ENCODE data around the gene BSN.
A peak's percentile ranks its signal among the peaks of the same experiment; 100 is the strongest.
"Not testable (repeated sequence)": the region's sequence is repeated elsewhere in the genome, so short reads cannot be mapped to it uniquely, and the experiment has no call there.

BSN gene

DNA sequence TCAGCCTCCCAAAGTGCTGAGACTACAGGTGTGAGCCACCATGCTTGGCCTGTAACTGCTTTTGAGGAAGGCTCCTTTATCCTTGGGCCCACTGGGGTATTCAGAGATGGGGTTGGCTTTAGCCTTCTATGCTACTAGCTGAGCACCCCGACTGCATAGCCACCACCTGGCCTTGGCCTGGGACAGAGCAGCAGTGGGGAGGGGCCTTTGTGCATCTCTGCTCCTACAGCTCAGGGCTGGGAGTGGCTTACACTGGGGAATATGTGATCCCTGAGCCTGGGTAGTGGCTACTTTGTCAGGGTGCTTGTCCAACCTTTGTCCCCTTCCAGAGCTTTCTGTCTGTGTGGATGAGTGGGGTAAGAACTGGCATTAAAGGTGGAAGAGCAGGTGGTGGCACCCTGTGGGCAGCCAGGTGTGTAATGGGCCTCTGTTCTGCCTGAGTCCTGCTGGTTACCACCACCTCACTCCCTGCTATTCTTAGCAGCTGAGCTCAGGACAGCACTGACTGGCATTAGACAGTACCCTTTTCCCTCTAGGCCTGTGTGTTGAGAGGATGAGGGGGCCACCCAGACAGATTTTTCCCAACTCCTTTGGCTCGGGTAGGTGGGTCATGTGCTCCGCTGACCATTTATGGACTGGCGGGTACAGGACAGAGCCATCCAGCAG, 141.2 kb downstream of the BSN start:
- not testable (repeated sequence) for DNase-seq (ENCODE audit: low read depth); H3K4me3 ChIP-seq (ENCODE audit: low read depth, low read length)

- TF ChIP-seq, protein P1, sequence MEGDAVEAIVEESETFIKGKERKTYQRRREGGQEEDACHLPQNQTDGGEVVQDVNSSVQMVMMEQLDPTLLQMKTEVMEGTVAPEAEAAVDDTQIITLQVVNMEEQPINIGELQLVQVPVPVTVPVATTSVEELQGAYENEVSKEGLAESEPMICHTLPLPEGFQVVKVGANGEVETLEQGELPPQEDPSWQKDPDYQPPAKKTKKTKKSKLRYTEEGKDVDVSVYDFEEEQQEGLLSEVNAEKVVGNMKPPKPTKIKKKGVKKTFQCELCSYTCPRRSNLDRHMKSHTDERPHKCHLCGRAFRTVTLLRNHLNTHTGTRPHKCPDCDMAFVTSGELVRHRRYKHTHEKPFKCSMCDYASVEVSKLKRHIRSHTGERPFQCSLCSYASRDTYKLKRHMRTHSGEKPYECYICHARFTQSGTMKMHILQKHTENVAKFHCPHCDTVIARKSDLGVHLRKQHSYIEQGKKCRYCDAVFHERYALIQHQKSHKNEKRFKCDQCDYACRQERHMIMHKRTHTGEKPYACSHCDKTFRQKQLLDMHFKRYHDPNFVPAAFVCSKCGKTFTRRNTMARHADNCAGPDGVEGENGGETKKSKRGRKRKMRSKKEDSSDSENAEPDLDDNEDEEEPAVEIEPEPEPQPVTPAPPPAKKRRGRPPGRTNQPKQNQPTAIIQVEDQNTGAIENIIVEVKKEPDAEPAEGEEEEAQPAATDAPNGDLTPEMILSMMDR (IDR thresholded peaks at IDR 0.05; ENCODE audit: control insufficient read depth, extremely low read depth, insufficient read depth): no peak
- H3K4me3 ChIP-seq (ENCODE audit: low read depth, low read length): no peak overlapping the region
- no peak for DNase-seq (ENCODE audit: low read depth)
These were observed 145.2 kb downstream of the BSN start for GRCh38 chr3:49699281-49699979.

- no peak for DNase-seq (ENCODE audit: low read depth)
- no peak overlapping the region for H3K4me3 ChIP-seq (ENCODE audit: low read depth, low read length)
- TF ChIP-seq, protein P1 (IDR thresholded peaks at IDR 0.05; ENCODE audit: control insufficient read depth, extremely low read depth, insufficient read depth): no peak
These were observed 145.7 kb downstream of the BSN start for GRCh38 chr3:49700014-49700413.

DNA sequence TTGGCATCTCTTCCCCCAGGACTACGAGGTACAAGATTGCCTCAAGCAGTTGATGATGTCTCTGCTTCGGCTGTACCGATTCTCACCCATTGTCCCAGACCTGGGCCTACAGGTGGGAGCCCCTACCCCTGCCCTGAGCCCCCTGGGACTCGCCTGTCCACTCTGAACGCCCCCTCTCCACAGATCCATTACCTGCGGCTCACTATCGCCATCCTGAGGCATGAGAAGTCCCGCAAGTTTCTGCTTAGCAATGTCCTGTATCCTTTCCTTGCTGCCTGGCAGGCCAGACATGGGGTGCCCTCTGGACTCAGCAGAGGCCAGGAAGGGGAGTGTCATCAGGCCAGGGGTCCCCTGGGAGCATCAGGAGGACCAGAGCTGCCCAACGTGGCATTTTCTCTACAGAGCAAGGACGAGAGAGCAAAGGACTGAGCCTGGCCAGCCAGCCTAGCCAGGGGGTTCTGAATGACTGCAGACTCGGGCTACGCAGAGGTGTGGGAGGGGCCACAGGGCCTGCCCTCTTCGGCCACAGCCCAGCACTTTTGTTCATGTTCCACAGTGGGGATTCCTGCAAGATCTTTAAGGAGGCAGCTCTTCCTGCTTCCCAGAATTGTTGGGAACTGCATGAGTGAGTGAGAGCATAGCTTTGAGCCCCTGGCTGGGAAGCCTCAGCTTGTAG, 146.3 kb downstream of the BSN start:
- TF ChIP-seq, protein P1 (IDR thresholded peaks at IDR 0.05; ENCODE audit: control insufficient read depth, extremely low read depth, insufficient read depth): no peak
- no peak for DNase-seq (ENCODE audit: low read depth)

DNA sequence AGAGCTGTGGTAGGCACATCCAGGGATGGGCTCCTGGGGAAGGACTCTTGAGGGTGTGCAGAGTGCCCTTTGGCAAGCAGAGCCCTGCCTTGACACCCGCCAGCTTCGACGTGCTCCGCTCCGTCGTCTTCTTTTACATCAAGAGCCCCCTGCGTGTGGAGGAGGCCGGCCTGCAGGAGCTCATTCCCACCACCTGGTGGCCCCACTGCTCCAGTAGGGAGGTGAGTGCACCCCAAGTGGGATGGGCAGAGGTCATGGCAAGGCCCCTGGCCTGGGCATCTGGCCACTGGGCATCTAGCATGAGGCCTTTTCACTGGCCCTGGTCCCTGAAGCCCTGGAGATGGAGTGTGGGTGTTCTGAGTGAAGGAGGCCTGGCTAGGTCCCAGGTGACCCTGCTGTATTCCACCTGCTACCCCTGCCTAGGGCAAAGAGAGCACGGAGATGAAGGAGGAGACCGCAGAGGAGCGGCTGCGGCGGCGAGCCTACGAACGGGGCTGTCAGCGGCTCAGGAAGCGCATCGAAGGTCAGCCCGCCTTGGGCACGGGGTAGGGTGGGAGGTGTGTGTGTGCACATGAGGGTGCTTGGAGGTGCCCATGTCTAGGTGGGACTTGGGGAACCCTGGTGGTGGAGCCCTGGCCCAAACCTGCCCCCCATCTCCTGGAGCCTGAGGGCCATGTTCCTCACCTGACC, 147.3 kb downstream of the BSN start:
- DNase-seq (ENCODE audit: low read depth): no peak

More for the DNA sequence above, 146.3 kb downstream of the BSN start:
- no peak overlapping the region for H3K4me3 ChIP-seq (ENCODE audit: low read depth, low read length)

GRCh38 chr3:49702672-49703071, 148.4 kb downstream of the BSN start:
- TF ChIP-seq, protein P1 (IDR thresholded peaks at IDR 0.05; ENCODE audit: control insufficient read depth, extremely low read depth, insufficient read depth): no peak
- H3K4me3 ChIP-seq (ENCODE audit: low read depth, low read length): no peak overlapping the region
- no peak for DNase-seq (ENCODE audit: low read depth)

More for the DNA sequence above, 147.3 kb downstream of the BSN start:
- no peak overlapping the region for H3K4me3 ChIP-seq (ENCODE audit: low read depth, low read length)
- TF ChIP-seq, protein P1 (IDR thresholded peaks at IDR 0.05; ENCODE audit: control insufficient read depth, extremely low read depth, insufficient read depth): peak; percentile 26

DNA sequence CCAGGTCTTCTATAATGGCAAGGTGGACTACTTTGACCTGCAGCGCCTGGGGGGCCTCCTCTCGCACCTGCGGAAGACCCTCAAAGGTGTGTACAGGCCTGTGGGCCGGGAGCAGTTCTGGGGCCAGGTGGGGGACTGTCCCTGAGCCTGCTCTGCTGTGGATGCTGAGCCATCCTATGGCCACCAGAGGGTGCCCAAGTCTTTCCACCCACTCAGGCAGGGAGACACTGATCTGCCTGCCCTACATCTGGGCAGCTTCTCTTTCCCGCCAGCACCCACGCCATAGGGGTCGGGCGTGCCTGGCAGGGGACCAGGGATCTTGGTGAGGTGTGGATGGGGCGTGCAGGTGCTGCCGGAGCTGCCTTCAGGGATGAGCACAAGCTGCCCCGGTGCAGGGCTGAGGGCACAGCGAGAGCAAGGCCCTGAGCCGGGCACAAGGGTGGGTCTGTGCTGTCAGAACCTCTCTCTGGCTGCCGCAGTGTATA, 149.2 kb downstream of the BSN start:
- TF ChIP-seq, protein P1 (IDR thresholded peaks at IDR 0.05; ENCODE audit: control insufficient read depth, extremely low read depth, insufficient read depth): peak; percentile 96
- H3K4me3 ChIP-seq (ENCODE audit: low read depth, low read length): no peak overlapping the region
- no peak for DNase-seq (ENCODE audit: low read depth)
